MM.1S (cell line): Measurements from ENCODE around the gene PSRC1.

Source experiments
- EZH2phosphoT487 ChIP-seq: fragments of 300-600 bp; sonication (generic); IDR thresholded peaks from 2 replicates; pipeline ENCODE4 v1.6.1; 2018; ENCODE audit warnings: antibody characterized with exemption, low read length
- TF ChIP-seq, protein P1 (sequence below): fragments of 300-600 bp; sonication (generic); IDR thresholded peaks from 2 replicates; pipeline ENCODE4 v1.5.1; 2016; ENCODE audit warnings: antibody characterized with exemption, low read length, mixed read lengths

DNA sequence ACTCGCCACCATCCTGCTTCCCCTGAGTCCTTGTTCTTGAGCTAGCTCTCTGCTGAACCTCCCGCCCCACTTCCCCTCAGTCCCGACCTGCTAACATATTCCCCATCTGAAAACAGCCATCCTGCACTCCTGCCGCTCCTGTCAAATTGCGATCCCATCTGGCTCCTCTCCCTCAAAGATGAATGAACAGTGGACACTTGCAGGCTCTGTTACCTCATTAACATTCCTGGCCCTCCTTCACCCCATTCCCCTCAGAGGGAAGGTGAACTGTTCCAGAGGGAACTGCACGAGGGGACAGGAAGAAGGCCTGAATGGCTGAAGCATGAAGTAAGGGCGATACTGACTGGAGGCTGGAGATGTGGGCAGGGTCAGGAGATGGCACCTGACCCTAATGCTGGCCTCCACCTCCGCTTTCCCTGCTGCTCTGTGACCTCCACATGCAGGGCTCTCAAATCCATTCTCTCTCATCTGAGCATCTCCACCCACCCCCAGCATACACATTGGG, 41.1 kb downstream of the PSRC1 start:
- TF ChIP-seq, protein P1, sequence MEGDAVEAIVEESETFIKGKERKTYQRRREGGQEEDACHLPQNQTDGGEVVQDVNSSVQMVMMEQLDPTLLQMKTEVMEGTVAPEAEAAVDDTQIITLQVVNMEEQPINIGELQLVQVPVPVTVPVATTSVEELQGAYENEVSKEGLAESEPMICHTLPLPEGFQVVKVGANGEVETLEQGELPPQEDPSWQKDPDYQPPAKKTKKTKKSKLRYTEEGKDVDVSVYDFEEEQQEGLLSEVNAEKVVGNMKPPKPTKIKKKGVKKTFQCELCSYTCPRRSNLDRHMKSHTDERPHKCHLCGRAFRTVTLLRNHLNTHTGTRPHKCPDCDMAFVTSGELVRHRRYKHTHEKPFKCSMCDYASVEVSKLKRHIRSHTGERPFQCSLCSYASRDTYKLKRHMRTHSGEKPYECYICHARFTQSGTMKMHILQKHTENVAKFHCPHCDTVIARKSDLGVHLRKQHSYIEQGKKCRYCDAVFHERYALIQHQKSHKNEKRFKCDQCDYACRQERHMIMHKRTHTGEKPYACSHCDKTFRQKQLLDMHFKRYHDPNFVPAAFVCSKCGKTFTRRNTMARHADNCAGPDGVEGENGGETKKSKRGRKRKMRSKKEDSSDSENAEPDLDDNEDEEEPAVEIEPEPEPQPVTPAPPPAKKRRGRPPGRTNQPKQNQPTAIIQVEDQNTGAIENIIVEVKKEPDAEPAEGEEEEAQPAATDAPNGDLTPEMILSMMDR = no peak
- no peak for TF ChIP-seq EZH2phosphoT487
